Posterior cingulate gyrus (tissue), 11 donors: ENCODE results near the gene TRAF1.

Experiments
- DNase-seq, 10 donors: peaks; one replicate each; pipeline versions ENCODE4 v3.0.0 to v3.0.0-alpha.2; 2020 to 2021; ENCODE audit warnings: mixed read lengths in 3 of 10
- intact Hi-C: fragments of 100-400 bp; cut with DNase I; formaldehyde crosslinking; loops from one replicate; pipeline ENCODE4 v1.15.1; 2023

TRAF1 gene

GRCh38 chr9:120914396-120914795 lies 12.2 kb downstream of the TRAF1 start:
- intact Hi-C loops = loop anchor here (2.0 kb wide), 1 partner anchor 22 kb away; no protein-coding TSS in a partner anchor
- peak; percentile 58 to 97 (median 82) for DNase-seq

GRCh38 chr9:120913647-120914264 lies 12.8 kb downstream of the TRAF1 start:
- intact Hi-C loops = loop anchor here (2.0 kb wide), 1 partner anchor 23 kb away; no protein-coding TSS in a partner anchor
- peak in 1 of 10 donors; percentile 35 for DNase-seq

DNA sequence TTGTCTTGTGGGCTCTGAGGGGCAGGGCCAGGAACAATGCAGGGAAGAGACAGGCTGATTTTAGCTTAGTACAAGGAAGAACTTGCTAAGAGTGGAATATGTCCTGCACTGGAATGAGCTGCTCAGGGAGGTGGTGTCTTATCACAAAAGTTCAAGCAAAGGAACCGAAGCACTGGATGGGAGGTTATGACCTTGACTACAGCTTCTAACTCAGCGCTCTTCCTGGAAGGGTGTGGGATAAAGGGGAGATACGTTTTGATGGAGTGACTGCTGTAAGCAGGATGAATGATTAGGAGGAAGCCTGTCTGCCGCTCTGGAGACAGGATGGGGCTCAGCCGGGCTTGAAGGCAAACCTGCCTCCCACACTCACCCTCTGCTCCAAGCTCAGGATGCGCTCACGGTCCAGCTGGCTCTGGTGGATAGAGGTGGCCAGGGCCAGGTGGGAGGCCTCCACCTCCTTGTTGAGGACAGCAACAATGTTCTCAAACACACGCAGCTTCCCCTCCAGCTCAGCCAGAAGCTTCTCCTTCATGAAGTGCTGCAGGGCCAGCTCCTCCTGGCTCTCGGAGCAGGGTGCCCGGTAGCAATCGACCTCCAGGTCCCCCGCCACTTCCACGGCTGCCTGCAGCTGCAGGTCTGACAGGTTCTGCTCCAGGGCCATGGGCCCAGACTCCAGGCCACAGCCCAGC lies 13.5 kb downstream of the TRAF1 start:
- intact Hi-C loops = no loop called here
- peak in 1 of 10 donors; percentile 82 for DNase-seq

DNA sequence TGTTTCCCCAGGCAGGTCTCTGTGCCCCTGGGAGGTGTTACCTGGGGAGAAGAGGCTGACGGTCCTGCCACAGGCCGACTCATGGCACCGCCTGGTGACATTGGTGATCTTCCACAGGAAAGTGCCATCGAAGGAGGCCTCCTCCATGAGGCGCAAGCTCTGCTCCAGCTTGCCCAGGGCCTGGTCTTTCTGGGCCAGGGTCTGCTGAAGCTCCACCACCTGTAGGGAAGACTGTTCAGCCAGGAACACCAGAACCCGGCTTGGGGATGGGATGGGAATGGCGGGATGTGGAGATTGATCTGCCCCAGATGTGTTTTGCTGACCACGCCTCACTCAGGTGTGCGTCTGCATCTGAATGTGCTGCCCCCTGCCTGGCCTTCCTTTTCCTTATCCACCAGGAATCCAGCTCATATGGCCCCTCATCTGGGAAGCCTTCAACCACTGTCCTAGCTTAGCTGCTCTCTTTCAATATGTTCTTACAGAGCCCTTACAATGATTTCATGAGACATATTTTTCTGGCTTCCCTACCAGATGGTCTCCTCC lies 15.2 kb downstream of the TRAF1 start:
- intact Hi-C loops = no loop called here
- no peak for DNase-seq

GRCh38 chr9:120910643-120911042 lies 16.0 kb downstream of the TRAF1 start:
- DNase-seq = no peak
- intact Hi-C loops = no loop called here

GRCh38 chr9:120909904-120910303 lies 16.7 kb downstream of the TRAF1 start:
- intact Hi-C loops = no loop called here
- no peak for DNase-seq

DNA sequence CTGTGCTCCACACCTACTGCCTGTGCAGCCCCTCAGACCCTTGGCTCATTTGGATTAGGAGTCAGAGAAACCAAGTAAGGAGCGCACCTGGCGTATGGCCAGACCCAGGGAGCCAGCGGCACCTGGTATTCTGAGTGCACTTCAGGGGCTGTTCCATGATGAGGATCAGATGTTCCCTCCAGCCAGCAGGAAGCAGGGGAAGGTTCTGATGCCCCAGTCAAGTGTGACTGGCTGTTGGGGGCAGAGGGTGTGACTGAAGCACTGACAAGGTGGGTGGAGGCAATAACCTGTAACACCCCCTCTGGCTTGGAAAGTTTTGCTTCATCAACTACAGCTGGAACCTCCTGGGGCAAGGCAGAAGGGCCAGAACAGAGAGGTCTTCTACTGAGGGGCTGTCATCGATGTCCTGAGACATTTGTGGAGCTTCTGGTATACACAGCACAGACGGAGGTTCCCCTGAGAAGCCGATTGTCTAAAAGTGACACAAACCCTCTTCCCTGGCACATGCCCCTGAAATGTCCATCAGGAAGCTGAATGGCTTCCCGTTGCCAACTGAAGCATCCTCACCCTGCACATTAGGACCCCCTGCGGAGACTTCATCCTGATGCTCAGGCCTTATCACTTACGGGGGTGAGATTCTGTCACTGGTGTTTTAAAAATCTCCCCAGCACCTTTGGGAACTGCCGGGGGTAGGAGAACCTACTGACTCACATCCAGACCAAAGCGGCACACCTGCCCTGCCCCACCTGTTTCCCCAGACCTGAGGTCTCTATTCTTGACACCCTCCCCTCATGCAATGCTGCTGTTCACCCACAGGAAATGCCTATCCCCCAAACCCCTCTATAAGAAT lies 21.1 kb downstream of the TRAF1 start:
- intact Hi-C loops = no loop called here
- peak in 1 of 10 donors; percentile 26 for DNase-seq

DNA sequence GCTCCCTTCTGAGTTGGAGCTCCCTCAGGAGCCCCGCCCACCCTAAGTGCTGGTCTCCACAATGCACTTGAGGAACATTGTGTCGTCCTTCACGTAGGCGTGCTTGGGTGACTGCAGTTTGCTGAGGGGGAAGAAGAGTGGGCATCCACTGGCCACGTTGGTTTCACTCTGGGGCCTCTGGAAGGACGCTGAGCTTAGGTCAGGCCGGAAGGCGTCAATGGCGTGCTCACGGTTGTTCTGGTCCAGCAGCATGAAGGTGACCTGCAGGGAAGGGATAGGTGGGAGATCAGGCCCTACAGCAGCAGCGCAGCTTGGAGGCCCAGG lies 21.7 kb downstream of the TRAF1 start:
- DNase-seq = no peak
- intact Hi-C loops = no loop called here

- no peak for DNase-seq
- intact Hi-C loops = no loop called here
Measured at GRCh38 chr9:120904061-120904977, 22.3 kb downstream of the TRAF1 start.

DNA sequence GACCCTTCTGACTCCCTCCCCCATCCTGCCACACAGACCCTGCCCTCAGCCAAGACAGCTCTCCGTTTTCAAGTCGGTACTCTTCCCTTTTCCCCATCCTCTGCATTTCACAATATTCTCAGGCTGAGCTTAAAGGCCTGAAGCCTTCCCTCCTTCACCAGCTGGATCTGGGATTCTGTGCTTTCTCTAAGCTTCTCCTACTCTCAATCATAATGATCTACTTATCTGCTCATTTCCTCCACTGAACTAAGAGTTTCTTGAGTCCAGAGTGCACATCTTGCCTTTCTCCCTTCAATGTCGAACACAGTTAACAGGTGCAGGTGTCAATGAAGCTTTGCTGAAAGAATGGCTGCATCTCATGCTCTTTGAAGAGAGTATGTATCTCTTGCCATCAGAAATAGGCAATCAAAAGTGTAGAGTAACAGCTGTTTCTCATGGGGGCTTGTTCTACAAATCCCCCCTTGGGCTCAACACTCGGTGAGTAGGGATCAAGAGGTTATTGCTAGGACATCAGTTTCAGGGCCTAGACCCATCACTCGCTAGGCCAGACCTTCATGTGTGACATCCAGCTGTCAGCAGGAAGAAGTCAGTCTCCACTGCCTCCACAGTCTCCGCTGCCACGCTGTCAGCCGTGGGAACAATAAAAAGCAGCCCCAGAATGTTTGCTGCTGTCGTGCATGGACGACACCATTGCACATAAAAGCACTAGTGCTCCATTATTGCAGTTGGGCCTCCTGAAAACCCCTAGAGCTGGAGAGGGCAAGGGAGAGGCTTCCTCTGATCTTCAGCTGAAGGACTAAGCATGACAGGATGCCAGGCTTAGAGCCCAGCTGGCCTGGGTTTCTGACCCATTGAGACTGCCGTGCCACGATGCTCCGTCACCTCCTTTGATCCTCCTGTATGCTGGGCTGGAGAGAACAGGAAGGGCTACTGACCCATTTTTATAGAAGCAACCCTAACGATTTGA lies 23.7 kb downstream of the TRAF1 start:
- DNase-seq = no peak
- intact Hi-C loops = no loop called here

GRCh38 chr9:120901755-120902568 lies 24.6 kb downstream of the TRAF1 start:
- no peak for DNase-seq
- intact Hi-C loops = no loop called here

GRCh38 chr9:120900824-120901223 lies 25.8 kb downstream of the TRAF1 start:
- no peak for DNase-seq
- intact Hi-C loops = no loop called here

- intact Hi-C loops = no loop called here
- DNase-seq = no peak
Measured at GRCh38 chr9:120899490-120900068, 27.0 kb downstream of the TRAF1 start.

- intact Hi-C loops = no loop called here
- DNase-seq = no peak
Measured at GRCh38 chr9:120898396-120898795, 28.2 kb downstream of the TRAF1 start.

DNA sequence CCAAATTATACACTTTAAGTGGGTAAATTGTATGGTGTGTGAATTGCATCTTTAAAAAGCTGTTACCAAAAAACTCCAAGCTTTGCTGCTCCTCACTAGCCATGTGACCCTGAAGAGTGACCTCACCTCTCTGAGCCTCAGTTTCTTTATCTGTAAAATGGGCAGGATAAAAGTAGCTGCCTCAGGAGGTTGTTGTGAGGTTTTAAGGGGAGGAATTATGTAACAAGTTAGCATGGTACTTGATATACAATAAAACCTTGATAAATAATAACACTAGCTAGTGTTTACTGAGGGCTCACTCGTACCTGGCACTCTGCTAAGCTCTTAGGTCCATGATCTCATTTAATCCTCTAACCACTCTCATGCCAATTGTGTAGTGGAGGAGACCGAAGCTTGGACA lies 30.6 kb downstream of the TRAF1 start:
- DNase-seq = no peak
- intact Hi-C loops = no loop called here

DNA sequence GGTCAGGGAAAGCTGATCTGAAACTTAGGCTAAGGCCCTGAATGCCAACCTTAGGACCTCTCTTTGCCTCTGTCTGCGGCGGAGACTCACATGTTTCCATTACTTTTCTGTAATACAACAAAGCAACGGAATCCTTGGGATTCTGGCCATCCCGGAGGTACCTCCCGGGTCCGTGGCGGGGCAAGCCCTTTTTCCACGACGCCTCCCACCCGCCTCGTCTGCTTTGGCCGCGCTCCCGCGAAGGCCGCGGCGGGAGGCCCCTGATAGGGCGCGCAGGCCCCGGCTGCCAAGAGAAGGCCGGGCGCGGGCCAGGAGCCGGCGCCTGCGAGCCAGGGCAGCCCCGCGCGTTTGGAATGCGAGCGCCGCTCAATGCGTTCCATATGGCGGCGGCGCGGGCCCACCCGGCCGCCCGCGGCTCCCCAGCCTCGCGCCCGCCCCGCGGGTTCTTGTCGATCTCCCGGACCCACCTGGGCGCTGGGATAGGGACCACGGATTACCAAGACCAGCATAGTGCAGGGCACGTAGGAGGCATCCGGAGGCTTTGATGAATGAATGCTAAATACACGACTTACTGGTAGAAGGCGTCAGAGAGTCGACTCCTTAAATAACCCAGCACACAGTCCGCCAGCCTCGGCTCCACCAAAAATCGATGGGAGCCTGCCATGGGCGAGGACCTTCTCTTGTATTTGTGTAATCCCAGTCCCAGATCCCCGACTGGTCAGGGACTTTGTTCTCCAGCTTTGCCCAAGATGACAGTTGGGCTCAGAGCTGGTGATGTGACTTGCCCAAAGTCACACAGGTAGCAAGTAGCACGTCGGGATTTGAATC lies 32.1 kb downstream of the TRAF1 start:
- DNase-seq = peak in 2 of 10 donors; percentile 50 to 85
- intact Hi-C loops = no loop called here
